NCI-H2196 (cell line): ENCODE results near the gene SCT.

ENCODE experiments used
- DNase-seq: peaks from one replicate; lab custom pipeline; 2025; ENCODE audit not compliant: unreplicated experiment; lab: John Stamatoyannopoulos, UW

Gene SCT

DNA sequence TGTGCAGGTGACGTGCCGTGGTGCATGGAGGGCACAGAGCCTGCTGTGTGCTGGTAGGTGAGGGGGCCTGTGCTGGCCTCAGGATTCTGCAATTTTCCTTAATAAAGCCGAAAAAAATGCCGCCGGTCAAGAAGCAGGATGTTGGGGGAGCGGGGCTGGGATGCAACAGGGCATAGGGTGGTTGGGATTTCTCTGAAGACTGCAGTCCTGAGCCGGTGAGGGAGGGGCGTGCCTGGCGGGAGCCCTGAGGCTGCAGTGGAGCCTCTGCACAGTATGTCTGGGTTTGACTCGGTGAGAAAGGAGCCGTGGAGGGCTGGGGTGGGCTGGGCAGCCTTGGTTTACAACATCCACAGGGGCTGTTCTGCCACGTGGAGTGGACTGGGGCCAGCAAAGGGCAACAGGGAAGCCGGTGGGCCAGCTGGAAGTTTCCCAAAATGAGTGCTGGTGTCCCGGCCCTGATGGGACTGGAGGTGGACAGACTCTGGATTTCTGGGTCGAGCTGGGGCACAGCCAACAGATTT, 3.6 kb downstream of the SCT start:
- DNase-seq = no peak

DNA sequence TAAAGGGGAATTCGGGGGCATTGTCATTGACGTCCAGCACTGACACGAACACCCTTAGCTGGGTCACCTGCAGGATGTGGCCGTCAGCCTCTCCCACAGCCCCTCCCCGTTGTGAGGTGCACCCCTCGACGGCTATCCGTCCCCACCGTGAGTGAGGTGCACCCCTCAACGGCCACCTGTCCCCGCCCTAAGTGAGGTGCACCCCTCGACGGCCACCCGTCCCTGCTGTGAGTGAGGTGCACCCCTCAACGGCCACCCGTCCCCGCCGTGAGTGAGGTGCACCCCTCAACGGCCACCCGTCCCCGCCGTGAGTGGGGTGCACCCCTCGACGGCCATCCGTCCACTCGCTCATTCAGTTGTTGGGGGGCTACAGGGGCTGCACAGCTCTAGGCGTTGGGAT, 5.1 kb downstream of the SCT start:
- no peak for DNase-seq

DNA sequence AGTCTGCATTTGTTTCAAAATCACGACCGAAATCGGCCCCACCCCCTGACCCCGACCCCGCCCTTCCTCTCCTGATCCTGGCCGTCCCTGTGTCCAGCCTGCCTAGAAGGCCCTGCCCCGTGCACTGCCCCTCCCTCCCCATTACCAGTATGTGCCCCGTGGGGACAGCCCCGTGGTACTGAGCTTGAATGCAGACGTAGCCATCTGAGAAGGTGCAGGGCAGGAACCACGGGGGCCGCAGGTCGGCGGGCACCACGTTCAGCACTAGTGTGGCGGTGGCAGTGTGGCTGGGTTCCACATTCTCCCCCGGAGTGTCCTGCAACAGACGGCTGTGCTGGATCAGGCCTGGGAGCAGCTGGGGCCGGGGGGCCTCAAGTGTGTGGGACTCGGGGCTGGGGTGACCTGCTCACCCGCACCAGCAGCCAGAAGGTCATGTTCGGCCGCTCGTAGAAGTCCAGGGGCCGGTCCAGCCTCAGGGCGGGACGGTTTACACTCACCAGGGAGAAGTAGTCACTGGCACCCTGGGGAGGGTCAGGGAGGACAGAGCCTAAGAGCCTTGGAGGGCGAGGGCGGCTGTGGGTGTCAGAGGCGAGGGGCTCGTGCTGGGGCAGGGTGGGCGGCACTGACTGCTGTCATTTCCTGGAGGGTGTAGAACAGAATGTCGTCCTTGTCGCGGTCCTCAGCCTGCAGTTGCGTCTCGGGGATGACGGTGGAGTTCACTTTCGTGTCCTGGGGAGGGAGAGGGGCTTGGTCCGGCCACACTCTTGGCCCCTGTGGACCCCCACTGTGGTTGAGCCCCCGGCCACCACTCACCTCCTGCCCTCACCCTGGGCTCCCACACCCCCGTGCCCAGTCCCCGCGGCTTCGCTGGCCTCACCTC, 5.8 kb downstream of the SCT start:
- no peak for DNase-seq

DNA sequence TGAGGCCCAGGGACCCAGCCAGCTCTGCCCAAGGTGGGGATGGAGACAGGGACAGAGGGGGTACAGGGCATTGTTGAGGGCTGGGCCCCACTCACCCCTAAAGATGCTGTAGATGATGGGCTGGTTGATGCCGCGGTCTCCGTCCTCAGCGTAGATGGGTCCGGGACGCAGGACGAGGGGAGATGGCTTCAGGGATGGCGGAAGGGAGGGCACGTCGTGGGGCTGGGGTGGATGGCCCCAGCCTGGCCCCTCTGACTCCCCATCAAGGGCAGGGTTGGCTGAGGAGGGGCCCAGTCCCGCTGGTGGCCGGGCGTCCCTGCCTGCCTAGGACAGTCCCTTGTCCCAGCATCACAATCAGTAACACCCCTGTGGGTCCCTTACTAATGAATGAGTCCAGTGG, 6.8 kb downstream of the SCT start:
- no peak for DNase-seq

GRCh38 chr11:619628-620050, 7.3 kb downstream of the SCT start:
- no peak for DNase-seq

GRCh38 chr11:618856-619627, 7.9 kb downstream of the SCT start:
- DNase-seq = no peak

DNA sequence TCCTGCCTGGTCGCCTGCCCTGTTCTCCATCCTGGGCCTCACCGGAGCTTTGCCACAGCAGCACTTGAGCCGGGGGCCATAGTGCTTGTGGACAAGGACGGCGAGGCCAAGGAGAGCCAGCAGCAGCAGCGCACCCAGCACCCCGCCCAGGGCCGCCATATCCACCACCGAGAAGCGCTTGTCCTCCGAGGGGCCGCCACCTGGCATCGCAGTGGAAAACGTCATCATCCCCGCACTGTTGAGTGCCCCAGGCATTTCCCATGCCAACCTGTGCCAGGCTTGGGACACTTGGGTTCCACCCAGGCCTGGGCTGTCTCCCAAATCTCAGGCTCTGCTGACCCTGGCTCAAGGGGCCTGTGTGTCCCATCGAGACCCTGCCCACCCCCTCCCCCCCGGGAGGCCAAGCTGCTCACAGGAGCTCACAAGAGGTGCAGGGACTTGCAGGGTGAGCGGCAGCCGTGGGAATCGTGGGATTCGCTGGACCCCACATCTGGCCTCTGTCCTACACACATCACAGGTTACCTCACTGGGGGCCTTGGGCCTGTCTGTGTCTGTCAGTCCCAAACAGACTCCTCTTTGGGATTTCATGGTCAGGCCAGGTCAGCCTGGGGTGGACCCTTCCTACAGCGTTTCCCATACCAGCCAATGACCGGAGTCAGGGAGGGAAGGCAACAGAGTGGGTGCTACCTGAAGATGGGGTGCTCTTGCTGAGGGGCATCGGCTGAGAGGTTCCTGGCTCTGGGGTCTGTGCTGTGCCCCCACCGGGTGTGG, 8.9 kb downstream of the SCT start:
- no peak for DNase-seq

GRCh38 chr11:617199-617911, 9.6 kb downstream of the SCT start:
- DNase-seq = no peak

DNA sequence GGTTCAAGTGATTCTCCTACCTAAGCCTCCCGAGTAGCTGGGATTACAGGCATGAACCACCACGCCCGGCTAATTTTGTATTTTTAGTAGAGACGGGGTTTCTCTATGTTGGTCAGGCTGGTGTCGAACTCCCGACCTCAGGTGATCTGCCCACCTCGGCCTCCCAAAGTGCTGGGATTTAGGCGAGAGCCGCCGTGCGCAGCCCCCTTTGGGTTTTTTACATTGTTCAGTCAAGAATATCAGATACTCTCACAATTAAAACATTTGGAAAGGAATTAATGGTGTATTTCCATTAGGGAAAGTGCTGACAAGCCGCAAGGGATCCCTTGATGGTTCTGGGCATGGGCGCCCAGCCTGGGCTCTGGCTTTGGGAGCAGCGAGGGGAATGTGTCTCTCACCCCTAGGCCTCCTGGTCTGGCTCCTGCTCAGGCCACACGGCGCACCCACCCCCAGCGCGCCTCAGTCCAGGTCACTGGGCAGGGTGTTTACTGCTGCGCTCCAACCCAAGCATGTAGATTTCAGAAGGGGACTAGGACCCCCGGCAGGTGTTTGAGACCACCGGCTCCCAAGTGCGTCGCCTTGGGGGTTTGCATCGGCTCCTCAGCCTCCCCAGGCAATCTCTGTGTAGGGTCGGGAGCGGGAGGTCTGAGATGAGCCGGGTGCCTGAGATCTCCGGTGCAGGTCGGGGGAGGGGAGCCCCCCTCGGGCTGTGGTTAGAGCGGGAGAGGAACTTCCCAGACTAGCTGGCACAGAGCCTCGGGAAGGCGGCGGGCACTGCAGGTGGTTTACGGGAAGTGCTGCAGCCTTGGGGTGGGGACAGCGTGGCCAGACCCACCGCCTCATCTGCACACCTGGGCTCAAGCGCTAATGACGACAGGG, 10.4 kb downstream of the SCT start:
- no peak for DNase-seq

- DNase-seq = peak; percentile 94
Observed at GRCh38 chr11:615504-616319, 11.3 kb downstream of the SCT start, which contains the start of gene IRF7. Gene IRF7, minus strand, starts transcription at chr11:615950. Its CDS starts 586 bp downstream, at chr11:615364.

DNA sequence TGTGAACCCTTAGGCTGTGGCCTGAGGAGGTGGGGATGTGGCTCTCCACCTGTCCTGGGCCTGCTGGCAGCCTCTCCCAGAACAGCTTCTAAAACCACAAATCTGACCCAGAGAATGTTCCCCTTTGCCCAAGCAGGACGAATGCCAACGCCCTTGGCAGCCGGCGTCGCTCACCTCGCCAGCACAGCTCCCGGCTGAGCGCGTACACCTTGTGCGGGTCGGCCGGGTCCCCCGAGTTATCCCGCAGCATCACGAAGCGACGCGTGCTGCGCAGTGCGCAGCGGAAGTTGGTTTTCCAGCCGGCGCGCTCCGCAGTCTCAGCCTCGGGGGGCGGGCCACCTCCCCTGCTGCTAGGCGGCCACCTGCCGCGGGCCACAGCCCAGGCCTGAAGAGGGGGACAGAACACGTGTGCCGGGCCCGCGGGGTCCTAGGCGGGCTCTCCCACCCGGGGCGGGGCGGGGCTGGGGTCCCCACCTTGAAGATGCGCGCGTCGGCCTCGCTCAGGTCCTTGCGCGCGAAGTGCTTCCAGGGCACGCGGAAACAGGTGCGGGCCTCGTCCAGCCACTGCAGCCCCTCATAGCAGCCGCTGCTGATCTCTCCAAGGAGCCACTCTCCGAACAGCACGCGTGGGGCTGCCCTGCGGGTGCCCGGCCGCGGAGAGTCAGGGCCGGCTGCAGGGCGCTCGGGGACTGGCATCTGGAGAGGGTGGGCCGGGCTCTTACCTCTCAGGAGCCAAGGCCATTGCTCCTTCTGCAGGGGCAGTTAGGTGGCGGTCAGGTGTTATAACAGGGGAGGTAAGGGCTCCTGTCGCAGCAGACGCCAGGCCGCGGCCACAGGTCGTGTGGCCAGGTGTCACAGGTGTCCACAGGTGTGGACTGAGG, 12.1 kb downstream of the SCT start:
- peak; percentile 20 for DNase-seq

- no peak for DNase-seq
Observed at GRCh38 chr11:614021-614622, 12.9 kb downstream of the SCT start.

DNA sequence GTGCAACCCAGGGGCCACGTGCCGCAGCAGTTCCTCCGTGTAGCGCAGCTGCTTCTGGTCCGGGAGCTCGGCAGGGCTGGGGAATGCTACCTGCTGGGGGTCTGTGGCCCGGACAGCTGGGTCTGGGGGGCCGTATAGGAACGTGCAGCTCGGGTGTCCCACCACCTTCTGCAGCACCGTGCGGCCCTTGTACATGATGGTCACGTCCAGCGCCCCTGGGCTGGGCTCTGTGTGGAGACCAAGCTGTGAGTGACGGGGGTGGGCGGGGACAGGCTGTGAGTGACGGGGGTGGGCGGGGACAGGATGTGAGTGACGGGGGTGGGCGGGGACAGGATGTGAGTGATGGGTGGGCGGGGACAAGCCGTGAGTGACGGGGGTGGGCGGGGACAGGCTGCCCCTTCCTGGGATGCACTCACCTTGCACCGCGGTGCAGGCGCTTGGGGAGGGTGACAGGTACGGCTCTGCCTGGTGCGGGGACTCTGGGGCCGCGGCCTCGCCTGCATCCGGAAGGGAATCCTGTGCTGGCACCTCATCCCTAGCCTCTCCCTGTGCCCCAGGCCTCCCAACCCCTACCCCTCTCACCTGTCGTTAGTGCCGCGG, 13.5 kb downstream of the SCT start:
- DNase-seq = peak; percentile 73

- DNase-seq = no peak
Observed at GRCh38 chr11:612961-613300, 14.1 kb downstream of the SCT start.

DNA sequence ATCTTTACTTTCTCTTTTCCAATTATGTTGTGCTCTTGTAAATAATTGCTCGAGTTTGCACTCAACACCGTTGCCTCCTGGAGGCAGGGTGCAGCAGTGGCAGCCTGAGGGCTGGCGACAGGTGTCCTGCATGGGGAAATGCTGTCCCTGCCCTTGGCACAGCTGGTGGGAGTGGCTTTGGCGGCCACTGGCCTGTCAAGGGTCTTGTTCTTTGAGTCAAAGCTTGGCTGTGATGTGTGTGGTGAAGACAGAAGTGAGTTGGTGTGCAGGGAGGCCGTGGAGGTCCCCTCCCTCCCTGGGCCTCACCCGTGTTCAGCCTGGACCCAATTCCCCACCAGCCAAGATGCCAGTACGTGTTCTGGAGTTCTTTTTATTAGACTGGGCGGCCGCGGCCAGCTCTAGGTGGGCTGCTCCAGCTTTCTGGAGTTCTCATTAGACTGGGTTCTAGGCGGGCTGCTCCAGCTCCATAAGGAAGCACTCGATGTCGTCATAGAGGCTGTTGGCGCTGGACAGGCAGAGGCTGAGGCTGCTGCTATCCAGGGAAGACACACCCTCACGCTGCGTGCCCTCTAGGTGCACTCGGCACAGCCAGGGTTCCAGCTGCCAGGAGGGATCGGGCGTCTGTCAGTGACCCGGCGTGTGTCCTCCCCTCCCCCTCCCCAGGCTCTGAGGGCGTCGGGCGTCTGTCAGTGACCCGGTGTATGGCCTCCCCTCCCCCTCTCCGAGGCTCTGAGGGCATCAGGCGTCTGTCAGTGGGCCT, 14.6 kb downstream of the SCT start:
- peak; percentile 64 for DNase-seq
